HG02981 (cell line): Measurements from ENCODE around the gene SLX4IP.
A peak's percentile ranks its signal among the peaks of the same experiment; 100 is the strongest.

ENCODE experiments used
- ATAC-seq: cut with Tn5 transposase; IDR thresholded peaks from one replicate; pipeline ENCODE4 v1.9.1; 2021; ENCODE audit warnings: mild to moderate bottlenecking, moderate library complexity; ENCODE audit not compliant: unreplicated experiment

The SLX4IP gene

GRCh38 chr20:10644458-10645204 is 209.5 kb downstream of the SLX4IP start:
- ATAC-seq, result no peak

- no peak for ATAC-seq
Measured at GRCh38 chr20:10645205-10645570, 210.1 kb downstream of the SLX4IP start.

DNA sequence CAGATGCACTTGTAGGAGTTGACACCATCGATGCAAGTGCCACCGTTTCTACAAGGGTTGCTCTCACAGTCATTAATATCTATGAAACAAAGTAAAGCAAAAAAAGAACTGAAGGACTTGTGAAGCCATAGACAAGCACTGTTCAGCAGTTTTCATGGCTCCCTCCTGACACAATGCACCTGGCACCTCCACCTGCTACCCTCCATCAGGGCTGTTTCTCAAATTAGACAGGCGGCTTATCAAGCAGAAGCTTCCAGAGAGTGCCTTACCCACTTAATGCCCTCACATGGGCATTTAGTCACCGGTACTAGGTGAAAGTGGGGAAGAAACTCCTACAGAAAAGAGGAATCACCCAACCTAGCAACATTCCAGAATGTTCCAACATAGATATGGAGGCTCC is 210.9 kb downstream of the SLX4IP start:
- no peak for ATAC-seq

GRCh38 chr20:10646886-10647420 is 211.8 kb downstream of the SLX4IP start:
- ATAC-seq, result no peak

DNA sequence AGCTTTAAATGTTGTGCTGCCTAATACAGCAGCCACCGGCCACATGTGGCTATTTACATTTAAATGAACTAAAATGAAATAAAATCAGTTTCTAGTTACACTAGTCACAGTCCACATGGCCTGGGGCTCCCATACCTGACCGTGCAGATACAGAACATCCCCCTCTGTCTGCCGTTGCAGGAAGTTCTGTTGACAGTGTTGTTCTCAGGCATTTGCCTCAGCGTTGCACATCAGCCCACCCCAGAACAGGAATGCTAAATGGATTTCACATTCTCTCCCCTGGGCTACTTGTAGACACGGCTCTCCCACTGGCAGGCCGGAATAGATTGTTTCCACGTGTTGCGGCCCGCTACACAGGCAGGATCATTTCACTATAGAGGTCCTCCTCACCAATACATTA is 212.4 kb downstream of the SLX4IP start:
- ATAC-seq, result no peak

DNA sequence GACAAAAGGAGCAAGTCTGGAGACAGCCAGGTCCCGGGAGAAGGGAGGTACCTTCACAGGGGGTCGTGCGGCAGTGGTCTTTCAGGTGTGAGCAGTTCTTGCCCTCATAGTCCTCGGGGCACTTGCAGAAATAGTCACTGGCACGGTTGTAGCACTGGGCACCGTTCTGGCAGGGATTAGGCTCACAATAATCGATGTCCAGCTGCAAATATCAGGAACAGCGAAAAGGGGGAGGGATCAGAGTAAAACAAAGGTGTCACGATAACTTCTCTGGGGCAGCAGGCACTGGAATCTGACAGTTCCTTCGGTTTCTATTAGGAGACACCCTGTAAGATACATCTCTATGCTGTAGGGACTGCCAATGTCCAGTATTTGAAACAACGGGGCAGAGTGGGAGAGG is 212.8 kb downstream of the SLX4IP start:
- ATAC-seq, result no peak

DNA sequence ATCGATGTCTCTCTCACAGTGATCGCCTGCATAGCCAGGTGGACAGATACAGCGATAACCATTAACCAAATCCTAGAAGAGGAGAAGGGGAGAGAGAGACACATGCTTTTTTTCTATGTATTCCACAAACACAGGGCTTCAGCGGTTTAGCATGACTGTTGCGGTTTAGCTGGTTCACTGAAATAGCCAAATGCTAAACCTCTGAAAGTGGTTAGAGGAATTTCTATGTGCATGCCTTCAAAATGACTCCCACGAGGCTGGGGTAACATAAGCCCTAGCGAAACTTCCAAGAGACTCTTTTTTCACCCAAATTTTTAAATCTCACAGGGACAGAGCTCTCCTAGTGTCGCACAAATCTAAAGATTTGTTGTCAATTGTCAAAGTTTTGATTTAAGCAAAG is 213.5 kb downstream of the SLX4IP start:
- no peak for ATAC-seq

DNA sequence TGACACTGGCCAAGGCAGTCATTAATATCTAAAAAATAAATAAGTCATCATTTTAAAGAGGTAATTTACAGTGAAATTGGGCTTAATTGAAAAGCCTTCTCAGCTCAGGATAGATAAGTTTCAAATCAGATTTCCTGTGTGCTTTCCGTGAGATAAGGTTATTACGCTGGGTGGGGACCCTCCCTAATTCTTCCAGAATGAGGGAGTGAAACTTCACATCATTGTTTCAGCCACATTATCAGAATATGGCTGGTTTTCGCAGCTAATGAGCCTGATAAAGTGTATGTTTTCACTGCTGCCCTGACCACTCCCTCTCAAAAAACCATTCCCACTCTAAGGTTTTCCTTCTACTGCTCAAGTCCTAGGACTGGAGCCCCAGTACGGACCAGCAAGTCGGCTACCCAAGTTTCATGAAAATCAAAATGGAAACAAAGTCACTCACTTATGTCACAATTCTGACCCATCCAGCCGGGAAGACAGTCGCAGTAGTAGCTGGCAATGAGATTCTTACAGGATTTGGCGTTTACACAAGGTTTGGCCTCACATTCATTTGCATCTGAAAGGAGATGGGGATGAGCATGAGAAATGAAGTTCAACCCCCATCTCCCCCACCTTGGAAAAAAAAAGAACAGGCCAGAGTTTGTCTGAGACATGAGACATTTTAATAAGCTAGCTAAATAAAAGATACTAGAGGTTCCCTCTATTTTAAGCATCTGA is 214.1 kb downstream of the SLX4IP start:
- ATAC-seq, result no peak

DNA sequence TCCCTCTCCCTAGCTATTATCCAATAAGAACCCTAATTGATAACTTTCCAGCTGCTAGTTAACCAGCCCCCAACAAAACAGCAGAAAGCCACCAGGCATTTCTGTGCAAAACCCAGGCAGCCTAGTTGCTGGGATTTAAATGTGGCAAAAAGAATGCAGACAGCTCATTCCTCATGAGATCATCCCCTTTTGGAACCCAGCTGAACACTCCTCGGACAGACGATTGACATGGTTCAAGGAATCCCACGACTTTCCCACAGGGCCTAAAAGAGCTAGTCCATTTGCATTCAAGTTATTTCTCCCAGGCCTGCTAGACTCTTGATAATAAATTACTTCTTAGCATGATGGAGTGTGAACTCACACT is 214.7 kb downstream of the SLX4IP start:
- no peak for ATAC-seq

DNA sequence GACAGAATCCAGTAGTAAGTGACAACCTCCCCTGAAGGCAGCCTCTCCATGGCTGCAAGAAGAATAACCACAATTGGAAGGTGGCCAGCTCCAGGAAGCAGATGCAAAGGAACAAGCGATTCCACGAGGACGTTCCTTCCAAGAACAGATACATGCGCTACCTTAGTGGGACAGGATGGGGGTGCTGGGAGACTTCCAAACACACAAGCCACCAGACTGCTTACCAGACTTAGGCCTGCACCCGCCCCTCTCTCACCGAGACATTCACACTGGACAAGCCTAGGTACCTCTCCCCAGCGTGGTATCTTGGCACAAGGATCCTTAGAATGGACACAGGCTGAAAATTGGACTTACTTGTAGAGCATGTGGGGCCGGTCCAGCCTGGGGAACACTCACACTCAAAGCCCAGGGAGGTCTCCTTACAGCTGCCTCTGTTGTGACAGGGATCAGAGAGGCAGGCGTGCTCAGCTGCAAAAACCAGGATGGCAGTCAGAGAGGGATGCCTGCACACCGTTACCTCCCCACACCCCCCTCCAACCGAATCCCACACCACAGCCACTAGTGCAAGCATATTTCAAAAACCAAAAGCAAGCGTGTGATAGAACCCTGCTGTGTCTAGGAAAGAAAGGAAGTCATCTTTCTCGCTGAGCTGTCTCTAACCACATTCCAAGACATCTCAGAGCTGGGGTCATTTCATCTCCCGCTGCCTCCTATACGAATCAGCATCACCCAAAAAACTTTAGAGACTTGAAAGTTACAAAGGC is 216.3 kb downstream of the SLX4IP start:
- no peak for ATAC-seq

GRCh38 chr20:10652185-10652584 is 217.1 kb downstream of the SLX4IP start:
- ATAC-seq, result no peak

- ATAC-seq, result no peak
Measured at GRCh38 chr20:10652660-10653261, 217.7 kb downstream of the SLX4IP start.

GRCh38 chr20:10653599-10654249 is 218.6 kb downstream of the SLX4IP start:
- no peak for ATAC-seq

- no peak for ATAC-seq
Measured at GRCh38 chr20:10654250-10654610, 219.1 kb downstream of the SLX4IP start.

DNA sequence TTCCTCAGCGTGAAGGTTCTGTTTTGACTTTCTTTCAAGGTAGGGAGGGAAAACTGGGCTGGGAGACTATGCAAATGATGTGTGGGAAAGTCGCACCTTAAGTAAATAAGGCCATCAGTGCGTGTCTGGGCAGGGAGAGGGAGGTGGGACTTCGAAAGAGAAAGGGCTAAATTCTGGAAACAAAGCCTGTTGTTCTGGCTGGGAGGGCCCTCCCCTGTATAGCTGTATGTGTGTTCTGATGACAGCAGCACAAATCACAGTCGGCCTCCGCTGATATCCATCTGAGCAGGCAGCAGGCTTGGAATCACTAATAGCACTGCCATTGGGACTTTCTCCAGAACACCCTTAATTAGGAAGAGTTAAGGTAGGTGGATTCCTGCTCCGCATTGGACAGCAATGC is 219.5 kb downstream of the SLX4IP start:
- peak; percentile 42 for ATAC-seq

DNA sequence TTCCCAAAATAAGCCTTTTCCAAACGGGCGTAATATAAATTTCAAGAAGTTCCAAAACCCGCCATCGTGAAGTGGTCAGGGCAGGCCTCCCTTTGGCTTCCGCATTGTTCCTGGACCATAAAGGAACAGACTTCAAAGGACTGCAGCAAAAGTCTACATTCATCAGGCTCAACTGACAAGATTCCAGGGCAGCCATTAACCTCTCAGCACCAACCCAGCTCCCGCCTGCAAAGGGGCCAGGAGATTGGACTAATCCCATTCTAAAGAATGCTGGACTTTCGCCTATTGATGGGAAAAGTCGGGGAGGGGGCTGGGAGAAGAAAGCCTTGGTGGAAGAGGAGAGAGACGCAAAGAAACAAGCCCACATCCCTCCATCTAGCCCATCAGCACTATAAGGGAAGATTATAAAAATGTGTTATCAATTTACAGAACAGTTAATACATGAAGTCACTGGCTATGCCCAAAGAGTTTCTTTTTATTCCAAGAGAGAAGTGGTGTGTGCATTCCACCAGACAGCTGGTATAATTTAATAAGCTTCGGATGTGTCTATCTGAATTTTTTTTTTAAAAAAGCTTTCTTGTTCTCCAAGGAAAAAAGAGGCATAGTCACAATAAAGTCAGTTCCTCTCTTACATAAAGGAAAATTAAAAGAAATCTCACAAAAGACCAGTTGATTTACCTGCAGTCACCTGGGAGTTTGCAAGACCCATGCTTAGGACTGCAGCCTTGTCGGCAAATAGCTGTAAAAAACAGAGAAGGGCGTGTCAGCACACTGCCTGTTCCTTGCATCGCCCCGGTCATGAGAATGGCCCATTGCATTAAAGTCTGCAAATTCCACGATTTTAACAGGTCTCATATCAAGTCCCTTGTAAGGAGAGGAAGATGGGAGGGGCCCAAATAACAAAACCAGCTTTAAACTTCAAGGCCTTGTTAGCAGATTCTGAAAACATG is 220.9 kb downstream of the SLX4IP start:
- no peak for ATAC-seq

DNA sequence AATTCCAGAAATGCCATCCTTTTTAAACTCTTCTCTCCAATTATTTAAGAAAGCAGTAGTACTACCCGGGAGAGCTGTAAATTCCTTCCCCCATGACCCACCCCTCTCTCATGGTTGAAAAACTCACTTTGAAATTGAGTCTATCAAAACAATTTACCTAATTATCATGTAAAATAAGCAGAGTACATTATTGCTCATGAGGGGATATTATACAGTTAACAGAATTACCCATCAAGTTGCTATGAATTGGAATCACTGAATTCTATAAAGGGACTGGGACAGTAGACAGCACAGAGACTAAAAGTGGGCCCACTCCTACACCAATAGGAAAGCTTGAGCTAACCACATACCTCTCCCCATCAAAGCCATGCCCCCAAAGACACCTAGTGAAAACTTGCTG is 222.3 kb downstream of the SLX4IP start:
- ATAC-seq, result no peak

- no peak for ATAC-seq
Measured at GRCh38 chr20:10658051-10658823, 223.1 kb downstream of the SLX4IP start.
